Spleen (tissue), 13 donors: Measurements from ENCODE around the gene DPPA5. TPM values are rescaled to one million over a fixed set of nuclear protein-coding genes. Genes with fewer than 3 reads are reported as not detected.

Source experiments
- DNase-seq: peaks from one replicate; pipeline ENCODE4 v3.0.0-alpha.2; 2020
- H3K27ac ChIP-seq, 8 donors: fragments of 200-600 bp; sonication (generic) in 7 of 8; 1 replicate in 4 of 8; 2 replicates in 4 of 8; pipeline versions ENCODE4 v1.5.0 to v1.8.0; 2016 to 2021; ENCODE audit warnings: inconsistent platforms in 4 of 8, mild to moderate bottlenecking in 4 of 8, moderate library complexity in 1 of 8
- H3K27me3 ChIP-seq, 7 donors: fragments of 200-600 bp; sonication (generic) in 6 of 7; replicated peaks in 1 of 7; 1 replicate in 4 of 7; 2 replicates in 3 of 7; pipeline versions ENCODE4 v1.5.0 to v1.8.0; 2016 to 2021; ENCODE audit warnings: inconsistent platforms in 3 of 7, mild to moderate bottlenecking in 1 of 7
- H3K36me3 ChIP-seq, 6 donors: fragments of 200-600 bp; sonication (generic) in 5 of 6; 1 replicate in 4 of 6; 2 replicates in 2 of 6; pipeline versions ENCODE4 v1.5.0 to v1.8.0; 2016 to 2021; ENCODE audit warnings: inconsistent platforms in 2 of 6
- H3K4me1 ChIP-seq, 6 donors: fragments of 200-600 bp; sonication (generic) in 5 of 6; 1 replicate in 3 of 6; 2 replicates in 3 of 6; pipeline versions ENCODE4 v1.5.0 to v1.8.0; 2016 to 2021; ENCODE audit warnings: inconsistent platforms in 3 of 6
- H3K4me3 ChIP-seq, 8 donors: fragments of 200-600 bp; sonication (generic) in 7 of 8; 1 replicate in 4 of 8; 2 replicates in 4 of 8; pipeline versions ENCODE4 v1.5.0 to v1.8.0; 2016 to 2021; ENCODE audit warnings: inconsistent platforms in 4 of 8, mild to moderate bottlenecking in 4 of 8, moderate library complexity in 2 of 8
- H3K9me3 ChIP-seq, 8 donors: fragments of 200-600 bp; sonication (generic) in 7 of 8; 1 replicate in 4 of 8; 2 replicates in 4 of 8; pipeline versions ENCODE4 v1.5.0 to v1.8.0; 2016 to 2021; ENCODE audit warnings: inconsistent platforms in 4 of 8
- CTCF ChIP-seq, 11 experiments: fragments of 200-600 bp in 7 of 11; fragments of 450-650 bp in 4 of 11; sonication (generic) in 4 of 11; IDR thresholded peaks in 8 of 11; conservative IDR thresholded peaks in 3 of 11; 1 replicate in 7 of 11; 2 replicates in 4 of 11; pipeline versions ENCODE4 v1.4.0 to v1.8.0; 2016 to 2021; ENCODE audit warnings: antibody characterized with exemption in 11 of 11, inconsistent platforms in 4 of 11, mild to moderate bottlenecking in 1 of 11
- POLR2A ChIP-seq, 3 donors: fragments of 450-650 bp; IDR thresholded peaks; one replicate each; pipeline ENCODE4 v1.5.1; 2017; ENCODE audit warnings: antibody characterized with exemption in 3 of 3, mild to moderate bottlenecking in 1 of 3
- POLR2AphosphoS5 ChIP-seq, 3 donors: sonication (generic); formaldehyde crosslinking; IDR thresholded peaks; one replicate each; pipeline ENCODE4 v1.5.1; 2017; ENCODE audit warnings: antibody characterized with exemption in 3 of 3
- WGBS, 5 donors: extraction: QIAGEN DNeasy Blood & Tissue Kit in 3 of 5; methylation state at CpG; one replicate each; pipeline versions ENCODE4 v1.1.5 to v1.1.7; 2013 to 2018; 5-methylcytosine and 5-hydroxymethylcytosine counted together
- intact Hi-C: fragments of 100-400 bp; cut with DNase I; formaldehyde crosslinking; loops from one replicate; pipeline ENCODE4 v1.15.0; 2023; ENCODE audit warnings: low total_unique reads
- long read RNA-seq, 2 donors: transcript quantifications; one replicate each; lab custom pipeline, GENCODE V29; 2026
- polyA plus RNA-seq, 3 donors: library from polyadenylated mRNA; stranded (reverse); fragments of 200-250 nt; gene quantifications; one replicate each; pipeline ENCODE4 v1.2.1, GENCODE V29; 2013
- total RNA-seq, 7 donors: library from RNA; depleted of rRNA in 3 of 7; stranded (reverse); fragments of >200 nt in 3 of 7; fragmentation: NEBNext Ultra II Directional in 4 of 7; extraction: Animal tissue kit (Norgen Biotek cat#: 25700) in 4 of 7; gene quantifications; one replicate each; pipeline versions ENCODE4 v1.1.0 to v1.2.1, GENCODE V29; 2016 to 2021
- donor health status: healthy with polysubstance abuse.
- donor health status: DM: no; HTN: no; CAD: no; lungs with moderate emphysema.
- donor health status: DM: no; HTN: no; CAD: no.
- donor health status: Bipolar disorder and iron deficiency.
- donor health status: healthy.
- donor health status: DM: no; HTN: no; CAD: no.
- donor health status: DM: yes; HTN: yes; CAD: no.

Gene DPPA5
- total RNA-seq (not detected), polyA plus RNA-seq (not detected)
- long read RNA-seq, donor 1: 0 reads
- long read RNA-seq, donor 2: 0 reads

GRCh38 chr6:73353636-73354593, at the start of gene DPPA5:
DPPA5 (minus strand) TSS chr6:73354276; CDS start chr6:73354225, 51 bp downstream.
- peaks cover 0 to 37% (median 11%) of the 10 kb centered on the region in 7 donors for H3K27me3 ChIP-seq
- TF ChIP-seq CTCF (IDR thresholded peaks at IDR 0.05 in 8 of 11, conservative IDR thresholded peaks at IDR 0.05 in 3 of 11) (no peak), POLR2AphosphoS5 (IDR thresholded peaks at IDR 0.05) (no peak), POLR2A (IDR thresholded peaks at IDR 0.05) (no peak)
- DNase-seq: no peak
- WGBS, 5 donors: 76 to 92% (median 90%) methylated on average over 51 to 59 of the region's 59 CpGs
- H3K36me3 ChIP-seq: no peaks in the 10 kb centered on the region
- H3K9me3 ChIP-seq: peaks cover 0 to 8% (median 0%) of the 10 kb centered on the region in 8 donors
- intact Hi-C loops: no loop called here
- H3K4me1 ChIP-seq: no peaks in the 10 kb centered on the region
- H3K4me3 ChIP-seq: no peak within 1 kb of the TSS
- no peak within 1 kb of the TSS for H3K27ac ChIP-seq

GRCh38 chr6:73400656-73401055, 46.6 kb upstream of the DPPA5 start:
- intact Hi-C loops: no loop called here
- H3K4me3 ChIP-seq: no peak overlapping the region
- no peaks in the 10 kb centered on the region for H3K4me1 ChIP-seq
- H3K27ac ChIP-seq: no peak overlapping the region
- no peak for DNase-seq
- TF ChIP-seq POLR2A (IDR thresholded peaks at IDR 0.05): no peak
- TF ChIP-seq POLR2AphosphoS5 (IDR thresholded peaks at IDR 0.05): no peak
- no peak for TF ChIP-seq CTCF (IDR thresholded peaks at IDR 0.05 in 8 of 11, conservative IDR thresholded peaks at IDR 0.05 in 3 of 11)
- no peaks in the 10 kb centered on the region for H3K36me3 ChIP-seq
- no peaks in the 10 kb centered on the region for H3K9me3 ChIP-seq
- H3K27me3 ChIP-seq: no peaks in the 10 kb centered on the region

GRCh38 chr6:73395875-73396274, 41.8 kb upstream of the DPPA5 start:
- no peak overlapping the region for H3K4me3 ChIP-seq
- no peaks in the 10 kb centered on the region for H3K9me3 ChIP-seq
- H3K4me1 ChIP-seq: no peaks in the 10 kb centered on the region
- H3K27ac ChIP-seq: no peak overlapping the region
- DNase-seq: no peak
- intact Hi-C loops: no loop called here
- no peaks in the 10 kb centered on the region for H3K27me3 ChIP-seq
- no peaks in the 10 kb centered on the region for H3K36me3 ChIP-seq
- TF ChIP-seq POLR2A (IDR thresholded peaks at IDR 0.05) (no peak), CTCF (IDR thresholded peaks at IDR 0.05 in 8 of 11, conservative IDR thresholded peaks at IDR 0.05 in 3 of 11) (no peak), POLR2AphosphoS5 (IDR thresholded peaks at IDR 0.05) (no peak)
- 89 to 96% (median 93%) methylated on average over 10 of the region's 10 CpGs for WGBS, 5 donors
